Thyroid gland (tissue), 4 donors: ENCODE measurements around the gene BRMS1. TPM values are rescaled to one million over a fixed set of nuclear protein-coding genes. Genes with fewer than 3 reads are reported as not detected.

ENCODE experiments used
- DNase-seq, 2 donors: peaks; one replicate each; pipeline ENCODE4 v3.0.0-alpha.2; 2019
- H3K27ac ChIP-seq, 3 donors: fragments of 200-600 bp; sonication (generic); 1 replicate in 2 of 3; 2 replicates in 1 of 3; pipeline ENCODE4 v1.5.1; 2016 to 2019; ENCODE audit warnings: mild to moderate bottlenecking in 1 of 3, moderate library complexity in 1 of 3
- H3K27me3 ChIP-seq: fragments of 200-600 bp; sonication (generic); one replicate; pipeline ENCODE4 v1.5.1; 2019
- H3K36me3 ChIP-seq, 2 donors: fragments of 200-600 bp; sonication (generic); one replicate each; pipeline ENCODE4 v1.5.1; 2016 to 2019
- H3K4me1 ChIP-seq, 2 donors: fragments of 200-600 bp; sonication (generic); one replicate each; pipeline ENCODE4 v1.5.1; 2017 to 2019
- H3K4me3 ChIP-seq, 3 donors: fragments of 200-600 bp; sonication (generic); replicated peaks in 1 of 3; 1 replicate in 2 of 3; 2 replicates in 1 of 3; pipeline ENCODE4 v1.5.1; 2016; ENCODE audit warnings: mild to moderate bottlenecking in 1 of 3
- H3K9me3 ChIP-seq: fragments of 200-600 bp; sonication (generic); one replicate; pipeline ENCODE4 v1.5.1; 2017
- CTCF ChIP-seq, 6 experiments: fragments of 200-600 bp in 3 of 6; fragments of 450-650 bp in 3 of 6; sonication (generic) in 3 of 6; IDR thresholded peaks; one replicate each; pipeline ENCODE4 v1.5.1; 2016 to 2019; ENCODE audit warnings: antibody characterized with exemption in 6 of 6, mild to moderate bottlenecking in 2 of 6, inconsistent platforms in 1 of 6, moderate library complexity in 1 of 6
- POLR2A ChIP-seq, 2 donors: fragments of 450-650 bp; IDR thresholded peaks; one replicate each; pipeline ENCODE4 v1.6.1; 2017; ENCODE audit warnings: antibody characterized with exemption in 2 of 2, mild to moderate bottlenecking in 2 of 2, moderate library complexity in 1 of 2
- WGBS, 2 donors: methylation state at CpG; one replicate each; pipeline ENCODE4 v1.1.5; 2017; 5-methylcytosine and 5-hydroxymethylcytosine counted together
- intact Hi-C: fragments of 100-400 bp; cut with DNase I; formaldehyde crosslinking; loops from one replicate; pipeline ENCODE4 v1.15.1; 2023
- total RNA-seq, 4 donors: library from RNA; depleted of rRNA; stranded (reverse); fragments of >200 nt; gene quantifications; one replicate each; pipeline ENCODE4 v1.2.3, GENCODE V29; 2016

BRMS1 gene
- total RNA-seq, 4 donors from 2014 or later: 41.4 to 64.4 (median 53.8) TPM

- Histone ChIP-seq H3K27ac (peak overlapping the region in 2 of 3 donors; percentile 50 to 59), H3K27me3 (peaks cover 3% of the 10 kb centered on the region), H3K4me3 (peak overlapping the region in 1 of 3 donors; percentile 26), H3K9me3 (no peaks in the 10 kb centered on the region), H3K4me1 (peaks cover 4 to 26% of the 10 kb centered on the region in 2 donors), H3K36me3 (no peaks in the 10 kb centered on the region)
- TF ChIP-seq POLR2A (IDR thresholded peaks at IDR 0.05) (no peak), CTCF (IDR thresholded peaks at IDR 0.05) (no peak)
- intact Hi-C loops: no loop called here
- WGBS, 2 donors: 39 to 43% methylated on average over 7 to 10 of the region's 16 CpGs
- peak; percentile 9 to 21 for DNase-seq
Observed at GRCh38 chr11:66317723-66318599, 26.9 kb downstream of the BRMS1 start.

- Histone ChIP-seq H3K27ac (peak overlapping the region; percentile 50 to 59 (median 53)), H3K4me3 (peak overlapping the region in 1 of 3 donors; percentile 26), H3K36me3 (no peaks in the 10 kb centered on the region), H3K27me3 (peaks cover 3% of the 10 kb centered on the region), H3K4me1 (peaks cover 6 to 32% of the 10 kb centered on the region in 2 donors), H3K9me3 (no peaks in the 10 kb centered on the region)
- peak; percentile 33 to 45 for DNase-seq
- 8 to 12% methylated on average over 10 to 12 of the region's 14 CpGs for WGBS, 2 donors
- intact Hi-C loops: no loop called here
- TF ChIP-seq CTCF (IDR thresholded peaks at IDR 0.05): no peak
- no peak for TF ChIP-seq POLR2A (IDR thresholded peaks at IDR 0.05)
Observed at GRCh38 chr11:66317322-66317722, 27.6 kb downstream of the BRMS1 start.

- no peaks in the 10 kb centered on the region for H3K9me3 ChIP-seq
- H3K4me3 ChIP-seq: peak within 1 kb of the TSS in 1 of 3 donors; percentile 26
- H3K4me1 ChIP-seq: peaks cover 6 to 32% of the 10 kb centered on the region in 2 donors
- H3K27me3 ChIP-seq: peaks cover 3% of the 10 kb centered on the region
- WGBS, 2 donors: 7 to 20% methylated on average over 1 to 3 of the region's 29 CpGs
- H3K27ac ChIP-seq: peak within 1 kb of the TSS; percentile 50 to 59 (median 53)
- DNase-seq: peak; percentile 33 to 46
- no peak for TF ChIP-seq CTCF (IDR thresholded peaks at IDR 0.05)
- peak in 1 of 2 donors; percentile 34 for TF ChIP-seq POLR2A (IDR thresholded peaks at IDR 0.05)
- no peaks in the 10 kb centered on the region for H3K36me3 ChIP-seq
- intact Hi-C loops: no loop called here
Observed at GRCh38 chr11:66316849-66317251, 28.1 kb downstream of the BRMS1 start, which contains the start of gene CD248. Gene CD248, minus strand, starts transcription at chr11:66317044. Its CDS starts 17 bp downstream, at chr11:66317027.

GRCh38 chr11:66315921-66316811, 28.7 kb downstream of the BRMS1 start:
- H3K9me3 ChIP-seq: no peaks in the 10 kb centered on the region
- peak overlapping the region in 1 of 3 donors; percentile 53 for H3K27ac ChIP-seq
- H3K36me3 ChIP-seq: no peaks in the 10 kb centered on the region
- no peak for DNase-seq
- no peak for TF ChIP-seq CTCF (IDR thresholded peaks at IDR 0.05)
- TF ChIP-seq POLR2A (IDR thresholded peaks at IDR 0.05): no peak
- intact Hi-C loops: no loop called here
- peaks cover 6 to 32% of the 10 kb centered on the region in 2 donors for H3K4me1 ChIP-seq
- WGBS, 2 donors: 69 to 71% methylated on average over 30 of the region's 52 CpGs
- H3K27me3 ChIP-seq: peaks cover 3% of the 10 kb centered on the region
- H3K4me3 ChIP-seq: peak overlapping the region in 1 of 3 donors; percentile 26
